HCT116 (cell line): Measurements from ENCODE around the gene NUMB.

Experiments used
- CEBPB ChIP-seq: IDR thresholded peaks from 2 replicates; pipeline ENCODE4 v1.6.1; 2012; ENCODE audit warnings: low read depth
- EZH2 ChIP-seq: fragments of 200-600 bp; sonication (generic); IDR thresholded peaks from 2 replicates; pipeline ENCODE4 v1.6.1; 2017; ENCODE audit warnings: antibody characterized with exemption, mixed run types
- EZH2phosphoT487 ChIP-seq: fragments of 200-600 bp; IDR thresholded peaks from 2 replicates; pipeline ENCODE4 v1.6.1; 2018; ENCODE audit warnings: antibody characterized with exemption, borderline replicate concordance
- FOSL1 ChIP-seq: IDR thresholded peaks from 2 replicates; pipeline ENCODE4 v1.6.1; 2012; ENCODE audit warnings: low read depth
- MAX ChIP-seq: IDR thresholded peaks from 2 replicates; pipeline ENCODE4 v1.6.1; 2012
- POLR2A ChIP-seq: IDR thresholded peaks from 2 replicates; pipeline ENCODE4 v1.7.0; 2011; ENCODE audit warnings: borderline replicate concordance; ENCODE audit not compliant: insufficient read depth, insufficient read length; ENCODE audit errors: extremely low read depth
- POLR2AphosphoS5 ChIP-seq: IDR thresholded peaks from 2 replicates; pipeline ENCODE4 v1.6.1; 2011; ENCODE audit warnings: mild to moderate bottlenecking, low read depth, low read length, moderate library complexity
- RAD21 ChIP-seq: IDR thresholded peaks from 2 replicates; pipeline ENCODE4 v1.6.1; 2012; ENCODE audit warnings: low read depth, mild to moderate bottlenecking
- SP1 ChIP-seq: IDR thresholded peaks from 2 replicates; pipeline ENCODE4 v1.6.1; 2012; ENCODE audit warnings: low read depth
- YY1 ChIP-seq: IDR thresholded peaks from 2 replicates; pipeline ENCODE4 v1.6.1; 2011; ENCODE audit warnings: low read length, low read depth, moderate library complexity, mild to moderate bottlenecking; ENCODE audit not compliant: insufficient replicate concordance; ENCODE audit errors: extremely low read depth
- ZBTB33 ChIP-seq: IDR thresholded peaks from 2 replicates; pipeline ENCODE4 v1.6.1; 2011; ENCODE audit warnings: mild to moderate bottlenecking, low read length, moderate library complexity; ENCODE audit not compliant: insufficient replicate concordance; ENCODE audit errors: extremely low read depth
- TF ChIP-seq, protein P1 (sequence below), 3 experiments: fragments of 200-600 bp in 1 of 3; sonication (generic) in 1 of 3; IDR thresholded peaks in 2 of 3; conservative IDR thresholded peaks in 1 of 3; 2 replicates each; pipeline ENCODE4 v1.5.1; 2012 to 2017; ENCODE audit warnings: low read depth in 2 of 3, low read length in 2 of 3, antibody characterized with exemption in 1 of 3, borderline replicate concordance in 1 of 3, control low read depth in 1 of 3, mild to moderate bottlenecking in 1 of 3, mixed read lengths in 1 of 3, mixed run types in 1 of 3, moderate library complexity in 1 of 3; ENCODE audit not compliant: insufficient read depth in 1 of 3

GRCh38 chr14:73230051-73230450 is 228.3 kb downstream of the NUMB start:
- TF ChIP-seq, protein P1, sequence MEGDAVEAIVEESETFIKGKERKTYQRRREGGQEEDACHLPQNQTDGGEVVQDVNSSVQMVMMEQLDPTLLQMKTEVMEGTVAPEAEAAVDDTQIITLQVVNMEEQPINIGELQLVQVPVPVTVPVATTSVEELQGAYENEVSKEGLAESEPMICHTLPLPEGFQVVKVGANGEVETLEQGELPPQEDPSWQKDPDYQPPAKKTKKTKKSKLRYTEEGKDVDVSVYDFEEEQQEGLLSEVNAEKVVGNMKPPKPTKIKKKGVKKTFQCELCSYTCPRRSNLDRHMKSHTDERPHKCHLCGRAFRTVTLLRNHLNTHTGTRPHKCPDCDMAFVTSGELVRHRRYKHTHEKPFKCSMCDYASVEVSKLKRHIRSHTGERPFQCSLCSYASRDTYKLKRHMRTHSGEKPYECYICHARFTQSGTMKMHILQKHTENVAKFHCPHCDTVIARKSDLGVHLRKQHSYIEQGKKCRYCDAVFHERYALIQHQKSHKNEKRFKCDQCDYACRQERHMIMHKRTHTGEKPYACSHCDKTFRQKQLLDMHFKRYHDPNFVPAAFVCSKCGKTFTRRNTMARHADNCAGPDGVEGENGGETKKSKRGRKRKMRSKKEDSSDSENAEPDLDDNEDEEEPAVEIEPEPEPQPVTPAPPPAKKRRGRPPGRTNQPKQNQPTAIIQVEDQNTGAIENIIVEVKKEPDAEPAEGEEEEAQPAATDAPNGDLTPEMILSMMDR (IDR thresholded peaks at IDR 0.05 in 2 of 3, conservative IDR thresholded peaks at IDR 0.05 in 1 of 3; ENCODE audit: borderline replicate concordance in 1 of 3, insufficient read depth in 1 of 3, low read depth in 2 of 3, low read length in 2 of 3), result no peak
- TF ChIP-seq CEBPB (no peak), EZH2 (no peak), MAX (no peak), POLR2AphosphoS5 (no peak), EZH2phosphoT487 (no peak), SP1 (no peak), RAD21 (no peak), POLR2A (no peak), ZBTB33 (no peak), YY1 (no peak), FOSL1 (no peak)
